GM19240 (cell line): Measurements from ENCODE around the gene ENPEP.

Experiments used
- DNase-seq: peaks from one replicate; pipeline ENCODE4 v3.0.0; 2011; ENCODE audit warnings: low spot score; ENCODE audit not compliant: insufficient read length

The ENPEP gene

GRCh38 chr4:110597582-110597981, 121.6 kb downstream of the ENPEP start:
- DNase-seq, result no peak

GRCh38 chr4:110602061-110602460, 126.1 kb downstream of the ENPEP start:
- DNase-seq, result no peak

DNA sequence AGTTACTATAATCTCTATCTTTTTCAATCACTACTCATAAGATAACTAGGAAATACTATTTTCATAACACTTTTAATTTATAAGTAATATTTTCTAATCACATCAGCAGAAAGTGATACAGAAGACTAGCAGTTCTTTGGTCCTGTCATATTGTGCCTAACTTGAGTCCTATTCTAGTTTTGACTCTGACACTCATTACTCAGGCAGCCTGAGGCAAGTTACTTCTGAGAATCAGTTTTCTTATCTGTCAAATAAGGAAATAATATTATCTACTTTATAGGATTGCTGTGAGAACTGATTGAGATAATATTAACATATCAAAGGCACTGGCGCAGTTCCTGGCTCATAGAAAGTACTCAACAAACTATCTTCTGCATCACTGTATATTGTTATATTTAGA, 129.1 kb downstream of the ENPEP start:
- no peak for DNase-seq

GRCh38 chr4:110609044-110609750, 133.2 kb downstream of the ENPEP start:
- no peak for DNase-seq

DNA sequence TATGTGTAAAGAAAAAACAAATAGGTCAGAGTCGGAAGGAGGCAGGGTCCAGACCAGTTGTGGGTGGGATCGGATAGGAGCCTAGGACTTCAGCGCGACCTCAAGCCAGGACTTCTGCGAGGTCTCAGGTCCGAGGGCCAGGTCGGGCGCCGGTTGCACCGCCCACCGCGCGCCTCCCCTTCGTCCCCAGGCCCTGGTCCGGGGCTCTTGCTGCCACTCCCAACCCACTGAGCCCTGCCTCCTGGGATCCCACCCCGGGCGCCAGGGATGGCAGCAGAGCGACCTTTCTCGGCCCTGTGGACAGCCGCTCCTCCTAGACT, 134.6 kb downstream of the ENPEP start:
- DNase-seq, result no peak

- no peak for DNase-seq
Observed at GRCh38 chr4:110610940-110611831, 135.2 kb downstream of the ENPEP start.

DNA sequence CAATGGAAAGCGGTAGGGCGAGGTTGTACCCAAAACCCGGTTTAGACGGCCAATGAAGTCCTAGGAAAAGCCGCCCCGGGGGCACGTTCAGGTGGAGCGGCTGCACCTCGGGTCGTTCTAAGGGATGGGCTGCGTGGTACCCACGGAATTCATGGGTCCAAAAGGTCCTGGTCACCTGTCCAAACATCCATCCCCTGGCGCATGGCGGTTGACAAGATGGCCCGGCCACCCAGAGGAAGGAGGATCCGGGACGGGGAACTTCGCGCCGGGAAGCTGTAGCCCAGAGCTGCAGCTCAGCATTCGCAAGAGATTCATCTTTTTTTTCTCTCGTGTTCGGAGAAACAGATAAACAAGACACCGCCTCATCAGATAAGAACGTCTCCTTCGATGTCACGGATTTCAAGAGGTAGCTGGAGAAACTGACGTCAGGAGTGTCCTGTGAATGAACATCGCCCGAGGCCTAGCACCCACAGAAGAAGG, 136.1 kb downstream of the ENPEP start:
- no peak for DNase-seq

DNA sequence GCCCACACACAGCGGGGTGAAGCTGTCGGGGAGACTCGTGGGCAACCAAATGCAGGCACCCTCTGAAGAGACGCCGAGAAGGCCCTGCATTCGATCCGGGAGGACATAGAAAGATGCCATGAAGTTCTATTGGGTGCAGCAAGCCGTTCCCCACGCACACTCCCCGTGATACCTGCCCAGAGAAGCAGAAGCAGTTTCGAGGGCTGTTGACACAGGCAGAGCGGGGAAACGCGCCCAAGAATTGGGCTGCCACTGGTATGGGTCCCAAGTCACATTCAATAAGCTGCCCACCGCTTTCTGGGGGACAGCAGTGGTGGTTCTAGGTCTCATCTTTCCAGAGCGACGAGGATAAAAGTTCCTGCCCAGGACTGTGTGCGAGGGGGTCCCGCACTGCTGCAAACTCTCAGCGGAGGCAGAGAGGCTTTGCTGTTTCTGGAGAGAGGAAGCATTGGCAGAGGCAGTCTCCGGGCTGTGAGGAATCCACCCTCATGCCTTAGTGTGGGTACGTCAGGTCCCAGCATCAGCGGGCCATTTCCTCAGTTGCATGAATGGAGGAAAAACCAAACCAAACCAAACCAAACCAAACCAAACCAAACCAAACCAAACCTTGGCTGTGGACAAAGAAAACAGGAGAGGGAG, 136.8 kb downstream of the ENPEP start:
- no peak for DNase-seq

DNA sequence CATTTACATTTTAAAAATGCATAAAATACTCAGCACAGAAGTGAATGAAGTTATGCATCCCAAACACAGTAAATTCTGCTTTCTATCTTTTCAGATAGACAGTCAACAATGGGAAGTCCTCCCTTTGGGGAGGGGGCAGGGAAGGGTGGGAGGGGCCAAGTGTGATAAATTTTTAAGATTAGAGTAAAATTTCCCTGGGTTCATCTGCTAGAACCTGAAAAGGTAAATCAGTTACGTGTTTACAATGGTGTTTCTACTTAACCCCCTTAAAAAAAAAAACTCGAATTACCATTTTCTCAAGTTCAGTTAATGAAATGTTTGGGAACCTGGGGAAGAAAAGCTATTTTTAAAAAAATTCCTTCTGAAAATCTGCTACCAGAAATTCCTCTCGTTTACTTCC, 137.8 kb downstream of the ENPEP start:
- no peak for DNase-seq

- no peak for DNase-seq
Observed at GRCh38 chr4:110614173-110614963, 138.4 kb downstream of the ENPEP start.
